Liver (tissue), 3 donors: ENCODE measurements around the gene COL6A2.

Source experiments
- EGR1 ChIP-seq, 2 donors: IDR thresholded peaks; 2 replicates each; pipeline ENCODE4 v1.6.1; 2016 to 2018; ENCODE audit warnings: antibody characterized with exemption in 2 of 2, low read depth in 2 of 2
- HNF4G ChIP-seq: IDR thresholded peaks from 2 replicates; pipeline ENCODE4 v1.6.1; 2016; ENCODE audit warnings: antibody characterized with exemption
- JUND ChIP-seq, 2 donors: IDR thresholded peaks; 2 replicates each; pipeline ENCODE4 v1.6.1; 2016; ENCODE audit warnings: antibody characterized with exemption in 2 of 2
- NR2F2 ChIP-seq: IDR thresholded peaks from 2 replicates; pipeline ENCODE4 v1.6.1; 2016; ENCODE audit warnings: antibody characterized with exemption
- RAD21 ChIP-seq, 2 donors: IDR thresholded peaks; 2 replicates each; pipeline ENCODE4 v1.6.1; 2016; ENCODE audit warnings: antibody characterized with exemption in 2 of 2, mild to moderate bottlenecking in 2 of 2
- REST ChIP-seq: IDR thresholded peaks from 2 replicates; pipeline ENCODE4 v1.6.1; 2016; ENCODE audit warnings: antibody characterized with exemption, mild to moderate bottlenecking
- SP1 ChIP-seq: IDR thresholded peaks from 2 replicates; pipeline ENCODE4 v1.6.1; 2018; ENCODE audit warnings: antibody characterized with exemption, mild to moderate bottlenecking
- TAF1 ChIP-seq: conservative IDR thresholded peaks from 2 replicates; pipeline ENCODE4 v1.6.1; 2016; ENCODE audit warnings: antibody characterized with exemption, mild to moderate bottlenecking
- YY1 ChIP-seq: IDR thresholded peaks from 2 replicates; pipeline ENCODE4 v1.6.1; 2016; ENCODE audit warnings: antibody characterized with exemption, mild to moderate bottlenecking
- TF ChIP-seq, protein P1 (sequence below): fragments of 150-350 bp; IDR thresholded peaks from 2 replicates; pipeline ENCODE4 v1.5.1; 2017; ENCODE audit warnings: improper control_type of control experiment, low read depth, low read length; ENCODE audit not compliant: missing input control
- TF ChIP-seq, protein P2 (sequence below): IDR thresholded peaks from 2 replicates; pipeline ENCODE4 v1.6.1; 2016; ENCODE audit warnings: antibody characterized with exemption
- donor health status: healthy.
- donor health status: healthy.

GRCh38 chr21:46156678-46157077, 58.8 kb downstream of the COL6A2 start:
- TF ChIP-seq EGR1 (IDR thresholded peaks at IDR 0.05; ENCODE audit: low read depth in 2 of 2) = no peak
- TF ChIP-seq, protein P1, sequence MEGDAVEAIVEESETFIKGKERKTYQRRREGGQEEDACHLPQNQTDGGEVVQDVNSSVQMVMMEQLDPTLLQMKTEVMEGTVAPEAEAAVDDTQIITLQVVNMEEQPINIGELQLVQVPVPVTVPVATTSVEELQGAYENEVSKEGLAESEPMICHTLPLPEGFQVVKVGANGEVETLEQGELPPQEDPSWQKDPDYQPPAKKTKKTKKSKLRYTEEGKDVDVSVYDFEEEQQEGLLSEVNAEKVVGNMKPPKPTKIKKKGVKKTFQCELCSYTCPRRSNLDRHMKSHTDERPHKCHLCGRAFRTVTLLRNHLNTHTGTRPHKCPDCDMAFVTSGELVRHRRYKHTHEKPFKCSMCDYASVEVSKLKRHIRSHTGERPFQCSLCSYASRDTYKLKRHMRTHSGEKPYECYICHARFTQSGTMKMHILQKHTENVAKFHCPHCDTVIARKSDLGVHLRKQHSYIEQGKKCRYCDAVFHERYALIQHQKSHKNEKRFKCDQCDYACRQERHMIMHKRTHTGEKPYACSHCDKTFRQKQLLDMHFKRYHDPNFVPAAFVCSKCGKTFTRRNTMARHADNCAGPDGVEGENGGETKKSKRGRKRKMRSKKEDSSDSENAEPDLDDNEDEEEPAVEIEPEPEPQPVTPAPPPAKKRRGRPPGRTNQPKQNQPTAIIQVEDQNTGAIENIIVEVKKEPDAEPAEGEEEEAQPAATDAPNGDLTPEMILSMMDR = no peak
- no peak for TF ChIP-seq HNF4G
- no peak for TF ChIP-seq YY1
- no peak for TF ChIP-seq RAD21 (IDR thresholded peaks at IDR 0.05)
- TF ChIP-seq, protein P2, sequence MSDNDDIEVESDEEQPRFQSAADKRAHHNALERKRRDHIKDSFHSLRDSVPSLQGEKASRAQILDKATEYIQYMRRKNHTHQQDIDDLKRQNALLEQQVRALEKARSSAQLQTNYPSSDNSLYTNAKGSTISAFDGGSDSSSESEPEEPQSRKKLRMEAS = no peak
- no peak for TF ChIP-seq REST
- no peak for TF ChIP-seq JUND (IDR thresholded peaks at IDR 0.05)
- no peak for TF ChIP-seq SP1
- no peak for TF ChIP-seq NR2F2
- TF ChIP-seq TAF1 = no peak
